Activated naive CD4-positive, alpha-beta T cell treated with anti-CD3 and anti-CD28 coated beads, Interleukin-2, amount 50 U/mL, for 16 hours (primary cell): ENCODE data around the gene PITX2.

Experiments used
- DNase-seq: peaks from one replicate; pipeline ENCODE4 v3.0.0-alpha.2; 2020

PITX2 gene

DNA sequence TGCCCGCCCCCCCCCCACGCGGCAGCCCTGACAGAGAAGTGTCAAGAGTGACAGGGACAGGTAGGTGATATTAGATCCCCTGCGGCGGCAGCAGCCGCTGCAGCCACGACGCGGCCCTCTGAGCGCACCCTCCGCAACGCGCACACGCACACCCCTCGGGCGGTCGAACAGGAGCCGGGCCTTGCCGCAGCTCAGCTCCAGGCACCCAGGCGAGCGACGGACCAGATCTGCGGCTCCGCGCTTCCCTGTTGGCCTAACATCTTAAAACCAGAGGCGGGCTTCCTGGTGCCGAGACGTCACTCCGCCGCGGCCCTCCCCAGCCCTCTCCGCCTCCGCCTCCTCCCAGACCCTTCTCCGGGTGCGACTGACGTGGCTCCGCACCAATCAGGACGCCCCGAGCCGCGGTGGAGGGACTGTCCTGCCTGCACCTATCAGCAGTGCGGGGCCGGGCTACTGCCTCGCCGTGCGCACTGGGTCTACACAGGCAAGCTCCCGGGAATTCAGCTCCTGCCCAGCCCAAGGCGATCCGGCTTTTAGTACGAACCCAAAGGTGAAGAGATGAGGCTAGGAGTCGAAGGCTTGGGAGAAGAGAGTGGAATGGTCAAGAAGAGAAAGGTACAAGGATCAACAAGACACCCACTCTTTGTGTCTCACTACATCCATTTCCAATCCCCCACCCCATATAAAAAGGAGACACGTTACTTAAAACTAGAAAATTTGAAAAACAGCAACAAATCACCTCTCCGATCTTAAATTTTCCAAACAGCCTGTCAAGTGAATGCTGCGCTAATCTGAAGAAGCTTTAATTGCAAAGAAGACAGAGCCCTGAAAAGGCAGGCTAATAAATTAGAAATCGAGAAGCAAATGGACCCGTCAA, at the start of gene PITX2:
TSS of gene PITX2 (minus strand) at position 237 of the 877 bp plus-strand sequence. CDS start 617 bp downstream, outside the sequence.
- DNase-seq, result peak; percentile 44

- no peak for DNase-seq
Observed at GRCh38 chr4:110671679-110672078, 48.8 kb upstream of the PITX2 start.

- DNase-seq, result no peak
Observed at GRCh38 chr4:110669663-110670062, 46.8 kb upstream of the PITX2 start.

DNA sequence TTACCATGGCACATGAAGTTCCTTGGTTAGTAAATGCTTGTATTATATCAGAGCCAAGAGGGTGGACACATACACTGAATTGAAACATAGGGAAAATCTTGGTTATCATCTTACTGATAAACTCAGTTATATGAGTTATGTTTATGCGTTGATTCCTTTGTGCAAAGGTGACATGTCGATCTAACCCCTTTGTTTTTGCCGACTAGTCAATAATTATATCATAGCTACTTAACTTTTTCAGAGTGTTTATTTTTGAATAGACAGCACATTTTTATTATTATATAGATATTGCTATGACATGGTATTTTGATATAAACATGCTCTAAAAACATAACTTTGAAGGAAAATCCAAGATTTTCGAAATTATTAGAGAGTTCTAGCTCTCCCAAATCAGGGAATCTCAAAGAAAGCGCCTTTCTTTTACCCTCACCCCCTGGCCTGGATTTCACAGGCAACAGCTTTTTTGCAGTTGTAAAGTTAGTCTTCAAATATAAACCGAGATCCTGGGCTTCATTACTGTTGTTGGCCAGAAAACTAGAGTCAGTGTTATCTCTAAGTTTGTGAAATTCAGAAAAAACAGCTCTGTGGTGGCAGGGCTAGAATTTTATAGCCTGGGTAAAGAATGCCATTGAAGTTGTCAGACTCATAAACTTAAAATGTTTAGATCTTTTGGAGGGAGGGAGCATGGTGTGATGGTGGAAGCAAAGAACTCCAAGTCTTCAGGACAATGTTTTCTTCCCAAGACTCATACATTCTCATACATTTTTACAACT, 45.8 kb upstream of the PITX2 start:
- no peak for DNase-seq

DNA sequence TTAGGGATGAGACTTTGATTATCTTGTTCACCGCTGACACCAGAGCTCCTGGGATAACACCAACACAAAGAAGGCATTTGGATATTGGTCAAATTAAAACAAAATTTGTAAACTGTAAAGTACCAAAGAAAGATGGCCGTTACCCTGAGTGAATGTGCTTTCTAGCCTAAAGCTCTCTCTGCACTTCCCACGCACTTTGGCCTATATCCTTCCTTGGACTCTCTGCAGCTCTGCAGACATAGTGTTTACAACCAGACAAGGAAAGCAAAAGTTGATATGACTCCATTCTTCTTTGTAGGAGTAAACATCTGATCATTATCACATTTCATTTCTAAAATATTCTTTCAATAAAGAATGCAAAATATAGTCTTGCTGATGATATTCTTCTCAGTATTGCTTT, 44.8 kb upstream of the PITX2 start:
- DNase-seq, result no peak

- DNase-seq, result no peak
Observed at GRCh38 chr4:110666030-110666429, 43.2 kb upstream of the PITX2 start.

DNA sequence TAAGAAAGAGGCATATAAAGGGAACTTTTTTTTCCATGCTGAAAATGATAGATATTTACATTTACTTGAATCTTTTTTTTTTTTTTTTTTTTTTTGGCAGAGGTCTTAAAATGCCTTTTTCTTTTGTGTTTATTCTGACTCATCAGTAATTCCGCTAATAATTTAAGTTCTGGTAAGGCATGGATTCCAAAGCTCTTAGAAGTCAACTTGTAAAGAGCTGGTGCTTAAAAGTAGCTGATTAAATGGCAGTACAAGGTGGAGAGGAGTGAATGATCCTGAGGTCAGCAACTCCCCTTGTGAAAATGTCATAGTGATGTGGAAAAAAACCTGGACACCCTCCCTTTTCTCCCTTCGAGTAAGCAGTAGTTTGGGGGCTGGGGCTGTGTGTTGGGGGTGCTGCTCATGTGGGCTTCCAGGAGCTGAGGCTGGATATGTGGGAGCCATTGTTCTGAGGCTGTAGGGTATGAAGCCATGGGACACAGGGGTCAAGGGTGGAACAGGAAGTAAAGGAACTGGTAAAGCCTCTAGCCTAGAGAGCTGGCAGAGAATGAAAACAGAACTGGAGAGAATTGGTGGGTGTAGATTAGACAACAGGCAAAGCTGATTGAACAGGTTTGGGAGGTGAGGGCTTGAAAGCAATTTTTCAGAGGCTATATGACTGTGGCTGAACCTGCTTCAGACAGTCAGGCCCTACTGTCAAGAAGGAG, 41.0 kb upstream of the PITX2 start:
- no peak for DNase-seq

- DNase-seq, result no peak
Observed at GRCh38 chr4:110663206-110663605, 40.3 kb upstream of the PITX2 start.

DNA sequence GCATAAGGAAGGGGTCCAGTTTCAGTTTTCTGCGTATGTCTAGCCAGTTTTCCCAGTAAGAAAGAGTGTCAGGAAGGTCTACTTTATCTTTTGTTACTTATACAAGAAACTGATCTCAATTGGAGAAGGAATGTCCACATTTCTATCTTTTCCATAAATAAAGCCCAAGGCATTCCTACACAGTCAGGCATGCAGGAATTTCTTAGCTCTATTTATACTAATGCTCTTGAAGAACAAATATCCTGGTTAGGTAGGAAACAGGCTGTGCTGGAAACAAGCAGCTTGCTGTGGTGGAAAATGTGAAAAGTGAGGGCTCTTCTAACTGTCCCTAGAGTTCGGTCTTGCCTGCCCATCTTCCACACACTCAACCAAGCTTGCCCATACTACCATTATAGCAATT, 37.9 kb upstream of the PITX2 start:
- no peak for DNase-seq

DNA sequence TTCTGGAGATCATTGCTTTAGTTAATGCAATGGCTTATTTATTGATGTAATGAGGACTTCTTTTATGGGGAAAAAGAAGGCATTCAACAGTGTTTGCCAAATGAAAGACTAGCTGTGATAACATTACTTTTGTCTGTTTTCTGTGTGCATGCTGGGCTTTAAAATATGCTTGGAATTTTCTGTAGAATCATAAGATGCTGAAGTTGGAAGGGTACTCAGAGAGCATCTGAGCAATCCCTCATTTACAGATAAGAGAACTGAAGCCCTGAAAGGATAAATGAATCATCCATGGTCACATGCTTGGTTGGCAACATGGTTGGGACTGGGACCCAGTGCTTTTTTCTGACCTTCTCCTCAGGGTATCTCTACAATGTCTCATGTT, 31.4 kb upstream of the PITX2 start:
- DNase-seq, result no peak

DNA sequence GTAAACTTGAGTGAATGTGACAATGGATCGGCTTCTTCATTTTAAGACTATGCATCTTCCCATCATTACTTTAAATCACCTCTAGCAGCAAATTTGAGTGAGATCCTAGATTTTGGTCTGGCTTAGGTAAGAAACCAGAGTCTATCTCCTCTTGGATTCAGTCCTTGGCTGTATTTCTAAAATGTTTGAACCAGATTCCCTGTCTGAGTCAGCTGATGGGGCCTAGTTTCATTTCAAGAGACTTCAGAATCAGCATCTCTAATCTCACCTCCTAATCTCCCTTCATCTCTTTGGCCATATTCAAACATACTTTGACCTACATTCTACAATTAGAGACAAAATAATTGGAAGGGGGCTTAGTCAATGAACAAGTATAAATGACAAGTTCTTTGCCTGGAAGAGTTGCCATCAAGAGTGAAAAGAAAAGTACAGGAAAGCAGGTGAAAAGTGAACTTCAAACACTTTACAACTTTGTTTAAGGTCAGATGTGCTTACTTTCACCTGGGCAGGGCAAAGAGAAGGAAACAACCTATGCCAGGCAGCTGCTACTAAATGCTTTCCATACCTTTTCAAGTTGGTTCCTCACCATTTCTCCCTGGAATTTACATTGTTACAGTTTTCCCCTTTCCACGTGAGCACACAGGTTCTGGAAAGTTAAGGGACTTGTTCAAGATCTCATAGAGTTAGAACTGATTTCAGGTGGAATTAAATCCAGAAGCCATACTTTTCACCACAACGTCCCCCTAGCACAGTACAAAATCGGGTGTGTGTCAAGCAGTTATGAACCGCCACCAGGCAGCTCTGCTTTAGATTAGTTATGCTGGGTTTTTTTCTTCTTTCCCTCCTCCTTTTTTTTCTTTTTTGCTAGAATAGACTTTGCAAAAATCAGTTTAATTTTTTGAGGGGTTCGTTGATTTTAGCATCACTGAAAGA, 30.7 kb upstream of the PITX2 start:
- DNase-seq, result no peak

GRCh38 chr4:110644008-110644407, 21.1 kb upstream of the PITX2 start:
- no peak for DNase-seq

GRCh38 chr4:110643096-110643495, 20.2 kb upstream of the PITX2 start:
- DNase-seq, result no peak

- no peak for DNase-seq
Observed at GRCh38 chr4:110641218-110641617, 18.3 kb upstream of the PITX2 start.

- no peak for DNase-seq
Observed at GRCh38 chr4:110640576-110640975, 17.7 kb upstream of the PITX2 start.

GRCh38 chr4:110639207-110640090, 16.6 kb upstream of the PITX2 start:
- no peak for DNase-seq

DNA sequence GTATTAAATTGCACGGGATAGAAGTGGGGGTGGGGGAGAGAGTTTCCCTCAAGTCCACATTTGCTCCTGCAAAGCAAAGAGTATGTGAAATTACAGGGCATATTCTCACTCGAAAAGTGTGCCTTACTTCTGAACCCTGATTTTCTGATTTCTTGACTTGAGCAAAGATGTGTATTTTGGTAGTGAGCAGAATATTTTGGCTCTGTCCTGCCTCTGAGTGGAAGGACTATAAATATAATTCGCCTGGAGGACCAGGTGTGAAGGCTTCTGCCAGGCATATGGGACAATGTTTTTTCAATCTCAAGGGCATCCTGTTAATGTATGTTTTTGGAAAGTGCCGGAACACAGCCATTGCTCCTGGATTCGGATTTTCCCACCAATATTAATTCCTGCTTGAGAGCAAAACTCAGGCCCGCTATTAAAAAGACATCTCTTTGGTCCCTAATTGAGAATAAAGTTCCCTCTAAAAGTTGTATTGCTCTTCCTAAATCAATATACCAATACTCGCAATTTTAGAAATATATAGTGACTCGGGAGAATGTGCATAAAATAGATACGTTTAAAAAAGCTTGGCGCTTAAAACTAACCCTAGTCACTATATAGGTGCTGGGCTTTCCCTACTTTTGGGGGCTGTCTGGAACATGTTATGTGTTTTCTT, 15.3 kb upstream of the PITX2 start:
- no peak for DNase-seq

DNA sequence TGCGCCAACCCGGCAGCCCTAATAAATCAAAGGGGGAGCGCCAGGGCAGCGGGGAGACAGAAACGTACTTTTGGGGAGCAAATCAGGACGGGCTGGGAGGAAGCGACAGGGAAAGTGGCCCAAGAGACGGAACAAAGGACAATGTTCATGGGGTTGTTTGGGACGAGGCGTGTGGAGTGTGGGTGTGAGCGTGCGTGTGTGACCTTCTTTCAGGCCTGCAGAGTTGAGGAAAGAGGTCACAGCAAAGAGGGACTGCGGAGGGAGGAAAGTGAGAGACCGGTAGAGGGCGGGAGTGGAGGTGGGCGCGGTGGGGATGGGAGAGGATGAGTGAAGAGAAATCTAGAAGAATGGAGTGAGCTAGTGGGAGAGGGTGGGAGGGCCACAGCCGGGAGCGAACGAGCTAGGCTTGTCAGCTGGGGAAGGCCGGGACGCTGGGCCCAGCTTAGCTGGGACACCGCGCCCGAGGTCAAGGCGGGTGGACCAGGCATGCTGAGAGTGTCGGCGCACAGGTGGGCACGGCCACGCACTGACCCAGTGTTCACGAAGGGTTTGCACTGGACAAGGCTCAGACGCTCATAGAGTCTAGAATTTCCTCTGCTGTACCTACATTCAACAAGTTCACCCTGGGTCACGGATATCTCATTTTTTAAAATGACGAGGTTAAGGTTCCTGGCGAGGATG, 14.7 kb upstream of the PITX2 start:
- DNase-seq, result no peak

- no peak for DNase-seq
Observed at GRCh38 chr4:110636680-110637407, 14.0 kb upstream of the PITX2 start.
